Measurements from ENCODE around the gene LRRC8A. TPM values are rescaled to one million over a fixed set of nuclear protein-coding genes. Genes with fewer than 3 reads are reported as not detected.

The LRRC8A gene
- total and polyA plus RNA-seq, 2 of the 8 experiments (the other 6 are each of a cell fraction or from before 2014, with no cell fraction given) = 103 to 111 TPM

DNA sequence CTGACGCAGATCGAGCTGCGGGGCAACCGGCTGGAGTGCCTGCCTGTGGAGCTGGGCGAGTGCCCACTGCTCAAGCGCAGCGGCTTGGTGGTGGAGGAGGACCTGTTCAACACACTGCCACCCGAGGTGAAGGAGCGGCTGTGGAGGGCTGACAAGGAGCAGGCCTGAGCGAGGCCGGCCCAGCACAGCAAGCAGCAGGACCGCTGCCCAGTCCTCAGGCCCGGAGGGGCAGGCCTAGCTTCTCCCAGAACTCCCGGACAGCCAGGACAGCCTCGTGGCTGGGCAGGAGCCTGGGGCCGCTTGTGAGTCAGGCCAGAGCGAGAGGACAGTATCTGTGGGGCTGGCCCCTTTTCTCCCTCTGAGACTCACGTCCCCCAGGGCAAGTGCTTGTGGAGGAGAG is 34.3 kb downstream of the LRRC8A start (continued):
- TF ChIP-seq, protein P1, sequence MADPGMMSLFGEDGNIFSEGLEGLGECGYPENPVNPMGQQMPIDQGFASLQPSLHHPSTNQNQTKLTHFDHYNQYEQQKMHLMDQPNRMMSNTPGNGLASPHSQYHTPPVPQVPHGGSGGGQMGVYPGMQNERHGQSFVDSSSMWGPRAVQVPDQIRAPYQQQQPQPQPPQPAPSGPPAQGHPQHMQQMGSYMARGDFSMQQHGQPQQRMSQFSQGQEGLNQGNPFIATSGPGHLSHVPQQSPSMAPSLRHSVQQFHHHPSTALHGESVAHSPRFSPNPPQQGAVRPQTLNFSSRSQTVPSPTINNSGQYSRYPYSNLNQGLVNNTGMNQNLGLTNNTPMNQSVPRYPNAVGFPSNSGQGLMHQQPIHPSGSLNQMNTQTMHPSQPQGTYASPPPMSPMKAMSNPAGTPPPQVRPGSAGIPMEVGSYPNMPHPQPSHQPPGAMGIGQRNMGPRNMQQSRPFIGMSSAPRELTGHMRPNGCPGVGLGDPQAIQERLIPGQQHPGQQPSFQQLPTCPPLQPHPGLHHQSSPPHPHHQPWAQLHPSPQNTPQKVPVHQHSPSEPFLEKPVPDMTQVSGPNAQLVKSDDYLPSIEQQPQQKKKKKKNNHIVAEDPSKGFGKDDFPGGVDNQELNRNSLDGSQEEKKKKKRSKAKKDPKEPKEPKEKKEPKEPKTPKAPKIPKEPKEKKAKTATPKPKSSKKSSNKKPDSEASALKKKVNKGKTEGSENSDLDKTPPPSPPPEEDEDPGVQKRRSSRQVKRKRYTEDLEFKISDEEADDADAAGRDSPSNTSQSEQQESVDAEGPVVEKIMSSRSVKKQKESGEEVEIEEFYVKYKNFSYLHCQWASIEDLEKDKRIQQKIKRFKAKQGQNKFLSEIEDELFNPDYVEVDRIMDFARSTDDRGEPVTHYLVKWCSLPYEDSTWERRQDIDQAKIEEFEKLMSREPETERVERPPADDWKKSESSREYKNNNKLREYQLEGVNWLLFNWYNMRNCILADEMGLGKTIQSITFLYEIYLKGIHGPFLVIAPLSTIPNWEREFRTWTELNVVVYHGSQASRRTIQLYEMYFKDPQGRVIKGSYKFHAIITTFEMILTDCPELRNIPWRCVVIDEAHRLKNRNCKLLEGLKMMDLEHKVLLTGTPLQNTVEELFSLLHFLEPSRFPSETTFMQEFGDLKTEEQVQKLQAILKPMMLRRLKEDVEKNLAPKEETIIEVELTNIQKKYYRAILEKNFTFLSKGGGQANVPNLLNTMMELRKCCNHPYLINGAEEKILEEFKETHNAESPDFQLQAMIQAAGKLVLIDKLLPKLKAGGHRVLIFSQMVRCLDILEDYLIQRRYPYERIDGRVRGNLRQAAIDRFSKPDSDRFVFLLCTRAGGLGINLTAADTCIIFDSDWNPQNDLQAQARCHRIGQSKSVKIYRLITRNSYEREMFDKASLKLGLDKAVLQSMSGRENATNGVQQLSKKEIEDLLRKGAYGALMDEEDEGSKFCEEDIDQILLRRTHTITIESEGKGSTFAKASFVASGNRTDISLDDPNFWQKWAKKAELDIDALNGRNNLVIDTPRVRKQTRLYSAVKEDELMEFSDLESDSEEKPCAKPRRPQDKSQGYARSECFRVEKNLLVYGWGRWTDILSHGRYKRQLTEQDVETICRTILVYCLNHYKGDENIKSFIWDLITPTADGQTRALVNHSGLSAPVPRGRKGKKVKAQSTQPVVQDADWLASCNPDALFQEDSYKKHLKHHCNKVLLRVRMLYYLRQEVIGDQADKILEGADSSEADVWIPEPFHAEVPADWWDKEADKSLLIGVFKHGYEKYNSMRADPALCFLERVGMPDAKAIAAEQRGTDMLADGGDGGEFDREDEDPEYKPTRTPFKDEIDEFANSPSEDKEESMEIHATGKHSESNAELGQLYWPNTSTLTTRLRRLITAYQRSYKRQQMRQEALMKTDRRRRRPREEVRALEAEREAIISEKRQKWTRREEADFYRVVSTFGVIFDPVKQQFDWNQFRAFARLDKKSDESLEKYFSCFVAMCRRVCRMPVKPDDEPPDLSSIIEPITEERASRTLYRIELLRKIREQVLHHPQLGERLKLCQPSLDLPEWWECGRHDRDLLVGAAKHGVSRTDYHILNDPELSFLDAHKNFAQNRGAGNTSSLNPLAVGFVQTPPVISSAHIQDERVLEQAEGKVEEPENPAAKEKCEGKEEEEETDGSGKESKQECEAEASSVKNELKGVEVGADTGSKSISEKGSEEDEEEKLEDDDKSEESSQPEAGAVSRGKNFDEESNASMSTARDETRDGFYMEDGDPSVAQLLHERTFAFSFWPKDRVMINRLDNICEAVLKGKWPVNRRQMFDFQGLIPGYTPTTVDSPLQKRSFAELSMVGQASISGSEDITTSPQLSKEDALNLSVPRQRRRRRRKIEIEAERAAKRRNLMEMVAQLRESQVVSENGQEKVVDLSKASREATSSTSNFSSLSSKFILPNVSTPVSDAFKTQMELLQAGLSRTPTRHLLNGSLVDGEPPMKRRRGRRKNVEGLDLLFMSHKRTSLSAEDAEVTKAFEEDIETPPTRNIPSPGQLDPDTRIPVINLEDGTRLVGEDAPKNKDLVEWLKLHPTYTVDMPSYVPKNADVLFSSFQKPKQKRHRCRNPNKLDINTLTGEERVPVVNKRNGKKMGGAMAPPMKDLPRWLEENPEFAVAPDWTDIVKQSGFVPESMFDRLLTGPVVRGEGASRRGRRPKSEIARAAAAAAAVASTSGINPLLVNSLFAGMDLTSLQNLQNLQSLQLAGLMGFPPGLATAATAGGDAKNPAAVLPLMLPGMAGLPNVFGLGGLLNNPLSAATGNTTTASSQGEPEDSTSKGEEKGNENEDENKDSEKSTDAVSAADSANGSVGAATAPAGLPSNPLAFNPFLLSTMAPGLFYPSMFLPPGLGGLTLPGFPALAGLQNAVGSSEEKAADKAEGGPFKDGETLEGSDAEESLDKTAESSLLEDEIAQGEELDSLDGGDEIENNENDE (IDR thresholded peaks at IDR 0.05; ENCODE audit: insufficient replicate concordance, low read length) = no peak
- TF ChIP-seq GTF2F1 (IDR thresholded peaks at IDR 0.05; ENCODE audit: borderline replicate concordance, low read depth, low read length) (no peak), SRF (IDR thresholded peaks at IDR 0.05; ENCODE audit: low read depth, low read length) (no peak), RBBP5 (IDR thresholded peaks at IDR 0.05; ENCODE audit: borderline replicate concordance, low read depth, low read length) (no peak), FOSL1 (IDR thresholded peaks at IDR 0.05; ENCODE audit: insufficient read depth, low read depth, low read length) (no peak), POU5F1 (IDR thresholded peaks at IDR 0.05; ENCODE audit: low read depth, low read length) (no peak)
- TF ChIP-seq, protein P2, sequence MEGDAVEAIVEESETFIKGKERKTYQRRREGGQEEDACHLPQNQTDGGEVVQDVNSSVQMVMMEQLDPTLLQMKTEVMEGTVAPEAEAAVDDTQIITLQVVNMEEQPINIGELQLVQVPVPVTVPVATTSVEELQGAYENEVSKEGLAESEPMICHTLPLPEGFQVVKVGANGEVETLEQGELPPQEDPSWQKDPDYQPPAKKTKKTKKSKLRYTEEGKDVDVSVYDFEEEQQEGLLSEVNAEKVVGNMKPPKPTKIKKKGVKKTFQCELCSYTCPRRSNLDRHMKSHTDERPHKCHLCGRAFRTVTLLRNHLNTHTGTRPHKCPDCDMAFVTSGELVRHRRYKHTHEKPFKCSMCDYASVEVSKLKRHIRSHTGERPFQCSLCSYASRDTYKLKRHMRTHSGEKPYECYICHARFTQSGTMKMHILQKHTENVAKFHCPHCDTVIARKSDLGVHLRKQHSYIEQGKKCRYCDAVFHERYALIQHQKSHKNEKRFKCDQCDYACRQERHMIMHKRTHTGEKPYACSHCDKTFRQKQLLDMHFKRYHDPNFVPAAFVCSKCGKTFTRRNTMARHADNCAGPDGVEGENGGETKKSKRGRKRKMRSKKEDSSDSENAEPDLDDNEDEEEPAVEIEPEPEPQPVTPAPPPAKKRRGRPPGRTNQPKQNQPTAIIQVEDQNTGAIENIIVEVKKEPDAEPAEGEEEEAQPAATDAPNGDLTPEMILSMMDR (IDR thresholded peaks at IDR 0.05; ENCODE audit: control extremely low read depth in 1 of 3, insufficient read depth in 1 of 3, low read depth in 1 of 3, low read length in 3 of 3) = no peak
